Measurements from ENCODE around the gene TRIM36.

The TRIM36 gene

GRCh38 chr5:115165790-115166189 is 3.9 kb downstream of the TRIM36 start:
- DNase-seq (ENCODE audit: low spot score), result no peak

- DNase-seq (ENCODE audit: low spot score), result no peak
Measured at GRCh38 chr5:115160975-115161475, 8.7 kb downstream of the TRIM36 start.

GRCh38 chr5:115151208-115151805 is 18.4 kb downstream of the TRIM36 start:
- DNase-seq (ENCODE audit: low spot score), result no peak

- DNase-seq (ENCODE audit: low spot score), result no peak
Measured at GRCh38 chr5:115150512-115150911, 19.2 kb downstream of the TRIM36 start.

GRCh38 chr5:115147052-115147451 is 22.7 kb downstream of the TRIM36 start:
- peak; percentile 8 for DNase-seq (ENCODE audit: low spot score)

- no peak for DNase-seq (ENCODE audit: low spot score)
Measured at GRCh38 chr5:115136294-115136693, 33.4 kb downstream of the TRIM36 start.

GRCh38 chr5:115132465-115132864 is 37.2 kb downstream of the TRIM36 start:
- no peak for DNase-seq (ENCODE audit: low spot score)

- no peak for DNase-seq (ENCODE audit: low spot score)
Measured at GRCh38 chr5:115126303-115126702, 43.4 kb downstream of the TRIM36 start.

GRCh38 chr5:115124741-115125140 is 45.0 kb downstream of the TRIM36 start:
- DNase-seq (ENCODE audit: low spot score), result no peak

- DNase-seq (ENCODE audit: low spot score), result no peak
Measured at GRCh38 chr5:115116001-115116400, 53.7 kb downstream of the TRIM36 start.

GRCh38 chr5:115109840-115110239 is 59.9 kb downstream of the TRIM36 start:
- DNase-seq (ENCODE audit: low spot score), result no peak

GRCh38 chr5:115109356-115109755 is 60.4 kb downstream of the TRIM36 start:
- no peak for DNase-seq (ENCODE audit: low spot score)

- DNase-seq (ENCODE audit: low spot score), result no peak
Measured at GRCh38 chr5:115100319-115100955, 69.3 kb downstream of the TRIM36 start.

GRCh38 chr5:115098041-115098702 is 71.5 kb downstream of the TRIM36 start:
- DNase-seq (ENCODE audit: low spot score), result no peak

- no peak for DNase-seq (ENCODE audit: low spot score)
Measured at GRCh38 chr5:115097236-115097635, 72.5 kb downstream of the TRIM36 start.

- DNase-seq (ENCODE audit: low spot score), result no peak
Measured at GRCh38 chr5:115096034-115096769, 73.5 kb downstream of the TRIM36 start.

- no peak for DNase-seq (ENCODE audit: low spot score)
Measured at GRCh38 chr5:115087951-115088350, 81.8 kb downstream of the TRIM36 start.

GRCh38 chr5:115086473-115086872 is 83.2 kb downstream of the TRIM36 start:
- DNase-seq (ENCODE audit: low spot score), result no peak

GRCh38 chr5:115084246-115084793 is 85.4 kb downstream of the TRIM36 start:
- DNase-seq (ENCODE audit: low spot score), result no peak

- DNase-seq (ENCODE audit: low spot score), result no peak
Measured at GRCh38 chr5:115079924-115080623, 89.6 kb downstream of the TRIM36 start.

All from HuH-7.5 (cell line).